Measurements from ENCODE around the gene WDR13. TPM values are rescaled to one million over a fixed set of nuclear protein-coding genes. Genes with fewer than 3 reads are reported as not detected.
"Not testable (repeated sequence)": the region's sequence is repeated elsewhere in the genome, so short reads cannot be mapped to it uniquely, and the experiment has no call there.

Gene WDR13
- 100 to 1,000 TPM; 122 to 154 (median 140) TPM for polyA plus RNA-seq (ENCODE audit: insufficient read length in 4 of 4)

DNA sequence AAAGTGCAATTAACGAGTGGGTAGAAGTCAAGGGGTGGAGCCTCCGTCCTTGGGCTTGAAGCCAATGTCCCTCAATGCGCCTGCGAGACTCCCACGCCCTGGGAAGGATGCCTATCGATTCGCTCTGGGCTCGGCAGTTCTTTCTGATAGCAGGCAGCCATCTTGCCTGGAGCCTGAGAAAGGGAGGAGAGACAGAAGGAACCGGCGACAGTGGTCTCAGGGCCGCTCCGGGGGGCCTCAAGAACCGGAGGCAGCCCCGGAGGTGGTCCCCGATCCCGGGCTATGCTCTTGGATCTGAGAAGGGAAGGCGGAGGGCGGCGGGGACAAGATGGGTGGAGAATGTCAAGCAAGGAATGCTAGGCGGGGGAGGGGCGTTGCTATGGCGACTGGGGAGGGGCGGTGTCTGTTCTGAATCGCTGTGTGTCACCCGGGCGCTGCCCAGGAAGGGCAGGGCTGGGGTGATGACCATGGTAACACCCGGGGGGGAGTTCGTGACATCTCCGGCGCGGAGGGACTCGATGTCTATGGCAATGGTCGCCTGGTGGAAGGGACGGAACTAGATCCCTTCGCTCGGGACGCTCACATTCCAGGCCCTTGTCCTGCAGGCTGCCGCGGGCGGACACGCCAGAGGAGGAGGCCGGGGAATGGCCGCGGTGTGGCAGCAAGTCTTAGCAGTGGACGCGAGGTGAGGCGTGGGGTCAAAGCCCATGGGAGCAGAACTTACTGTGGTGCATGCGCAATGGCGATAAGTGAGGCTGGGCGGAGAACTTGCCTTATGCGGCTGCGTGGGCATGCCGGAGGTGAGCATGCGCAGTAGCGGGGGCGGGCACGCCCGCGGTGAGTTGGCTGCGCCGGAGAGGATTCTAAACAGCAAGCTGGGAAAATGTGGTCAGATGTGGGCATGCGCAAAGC is at the start of gene WDR13:
WDR13 (plus strand) TSS at position 140 of the 912 bp plus-strand sequence; CDS start at position 645, 505 bp downstream.
- peak; percentile 76 to 82 (median 79) for DNase-seq (ENCODE audit: low read depth in 4 of 4, low spot score in 2 of 4)

DNA sequence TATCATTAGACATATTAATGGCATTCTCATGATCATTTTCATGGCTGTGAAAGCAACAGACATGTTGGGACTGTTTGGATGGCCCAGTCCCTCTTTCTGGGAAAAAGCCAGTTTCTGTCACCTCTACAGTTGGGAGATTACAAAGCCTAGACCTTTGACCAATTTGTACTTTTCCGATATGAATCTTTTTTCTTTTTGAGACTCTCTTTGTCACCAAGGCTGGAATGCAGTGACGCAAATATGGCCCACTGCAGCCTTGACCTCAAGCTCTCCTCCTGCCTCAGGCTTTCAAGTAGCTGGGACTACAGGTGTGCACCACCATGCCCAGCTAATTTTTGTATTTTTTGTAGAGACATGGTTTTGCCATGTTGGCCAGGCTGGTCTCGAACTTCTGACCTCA is 48.4 kb upstream of the WDR13 start:
- DNase-seq (ENCODE audit: low read depth in 4 of 4, low spot score in 2 of 4) = no peak

DNA sequence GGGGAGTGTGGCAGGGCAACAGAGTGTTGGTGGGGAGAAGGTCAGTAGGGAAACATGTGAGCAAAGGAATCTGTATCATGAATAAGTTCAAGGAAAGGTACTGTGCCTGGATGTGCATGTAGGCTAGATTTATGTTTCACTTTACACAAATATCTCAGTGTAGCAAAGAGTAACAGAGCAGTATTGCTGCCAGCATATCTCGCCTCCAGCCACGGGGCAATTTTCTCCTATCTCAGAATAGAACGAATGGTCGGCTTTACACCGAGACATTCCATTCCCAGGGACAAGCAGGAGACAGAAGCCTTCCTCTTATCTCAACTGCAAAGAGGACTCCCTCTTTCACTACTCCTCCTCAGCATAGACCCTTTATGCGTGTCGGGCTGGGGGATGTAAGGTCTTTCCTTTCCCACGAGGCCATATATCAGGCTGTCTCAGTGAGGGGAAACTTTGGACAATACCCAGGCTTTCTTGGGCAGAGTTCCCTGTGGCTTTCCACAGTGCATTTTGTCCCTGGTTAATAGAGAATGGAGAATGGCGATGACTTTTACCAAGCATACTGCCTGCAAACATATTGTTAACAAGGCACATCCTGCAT is 41.5 kb upstream of the WDR13 start:
- DNase-seq (ENCODE audit: low read depth in 4 of 4, low spot score in 2 of 4) = not testable (repeated sequence)

DNA sequence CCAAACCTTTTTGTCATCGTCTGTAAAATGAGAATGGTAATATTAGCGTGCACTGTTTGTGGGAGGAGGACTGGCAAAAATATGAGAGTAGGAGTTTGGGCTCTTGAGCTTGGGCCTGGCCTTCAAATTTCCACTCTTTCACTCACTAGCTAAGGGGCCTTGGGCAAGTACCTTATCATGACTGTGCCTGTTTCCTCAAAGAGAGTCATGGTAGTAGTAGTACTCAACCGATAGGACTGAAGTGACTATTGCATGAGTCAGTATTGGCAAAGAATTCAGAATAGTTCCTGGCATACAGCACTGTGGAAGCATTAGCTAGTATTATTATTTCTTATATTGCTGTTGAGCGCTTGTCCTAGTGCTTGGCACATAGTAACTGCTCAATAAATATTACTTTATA is 39.0 kb upstream of the WDR13 start:
- DNase-seq (ENCODE audit: low read depth in 4 of 4, low spot score in 2 of 4) = no peak

DNA sequence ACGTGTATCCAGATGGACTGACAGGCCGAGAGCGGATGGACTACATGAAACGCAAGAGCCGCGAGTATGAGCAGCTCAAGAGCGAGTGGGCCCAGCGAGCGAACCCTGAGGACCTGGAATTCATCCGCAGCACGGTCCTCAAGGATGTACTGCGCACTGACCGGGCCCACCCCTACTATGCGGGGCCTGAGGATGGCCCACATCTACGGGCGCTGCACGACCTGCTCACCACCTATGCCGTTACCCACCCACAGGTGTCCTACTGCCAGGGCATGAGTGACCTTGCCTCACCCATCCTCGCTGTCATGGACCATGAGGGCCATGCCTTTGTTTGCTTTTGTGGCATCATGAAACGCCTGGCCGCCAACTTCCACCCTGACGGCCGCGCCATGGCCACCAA is 37.7 kb upstream of the WDR13 start:
- DNase-seq (ENCODE audit: low read depth in 4 of 4, low spot score in 2 of 4) = no peak

DNA sequence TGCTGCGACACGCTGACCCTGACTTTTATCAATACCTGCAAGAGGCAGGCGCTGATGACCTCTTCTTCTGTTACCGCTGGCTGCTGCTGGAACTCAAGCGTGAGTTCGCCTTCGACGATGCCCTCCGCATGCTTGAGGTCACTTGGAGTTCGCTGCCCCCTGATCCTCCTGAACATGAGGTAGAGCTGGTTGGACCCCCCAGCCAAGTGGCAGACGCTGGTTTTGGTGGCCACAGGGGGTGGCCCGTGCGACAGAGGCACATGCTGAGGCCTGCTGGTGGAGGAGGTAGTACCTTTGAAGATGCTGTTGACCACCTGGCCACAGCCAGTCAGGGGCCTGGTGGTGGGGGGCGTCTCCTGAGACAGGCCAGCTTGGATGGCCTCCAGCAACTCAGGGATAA is 37.2 kb upstream of the WDR13 start:
- DNase-seq (ENCODE audit: low read depth in 4 of 4, low spot score in 2 of 4) = no peak

DNA sequence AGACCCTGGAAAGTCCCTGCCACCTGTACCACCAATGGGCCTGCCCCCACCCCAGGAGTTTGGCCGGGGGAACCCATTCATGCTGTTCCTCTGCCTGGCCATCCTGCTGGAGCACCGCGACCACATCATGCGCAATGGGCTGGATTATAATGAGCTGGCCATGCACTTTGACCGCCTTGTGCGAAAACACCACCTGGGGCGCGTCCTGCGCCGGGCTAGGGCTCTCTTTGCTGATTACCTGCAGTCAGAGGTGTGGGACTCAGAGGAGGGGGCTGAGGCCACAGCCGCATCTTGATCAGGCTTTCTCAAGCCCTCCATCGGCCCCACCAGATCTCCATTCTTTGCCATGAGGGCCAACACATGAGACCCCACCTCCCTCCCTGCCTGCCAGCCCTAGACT is 36.6 kb upstream of the WDR13 start:
- DNase-seq (ENCODE audit: low read depth in 4 of 4, low spot score in 2 of 4) = no peak

DNA sequence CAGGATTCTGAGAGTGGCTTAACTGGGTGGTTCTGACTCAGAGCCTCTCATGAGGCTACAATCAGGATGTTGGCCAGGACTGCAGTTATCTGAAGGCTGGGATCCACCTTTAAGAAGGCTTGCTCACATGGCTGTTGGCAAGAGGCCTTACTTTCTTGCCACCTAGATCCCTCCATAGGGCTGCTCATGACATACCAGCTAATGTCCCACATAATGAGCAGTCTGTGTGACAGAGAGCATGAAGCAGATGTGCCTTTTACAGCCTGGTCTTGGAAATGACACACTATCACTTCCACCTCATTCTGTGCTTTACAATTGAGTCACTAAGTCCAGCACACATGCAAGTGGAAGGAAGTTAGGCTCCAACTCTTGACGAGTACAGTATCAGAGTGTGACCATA is 27.3 kb upstream of the WDR13 start:
- no peak for DNase-seq (ENCODE audit: low read depth in 4 of 4, low spot score in 2 of 4)

DNA sequence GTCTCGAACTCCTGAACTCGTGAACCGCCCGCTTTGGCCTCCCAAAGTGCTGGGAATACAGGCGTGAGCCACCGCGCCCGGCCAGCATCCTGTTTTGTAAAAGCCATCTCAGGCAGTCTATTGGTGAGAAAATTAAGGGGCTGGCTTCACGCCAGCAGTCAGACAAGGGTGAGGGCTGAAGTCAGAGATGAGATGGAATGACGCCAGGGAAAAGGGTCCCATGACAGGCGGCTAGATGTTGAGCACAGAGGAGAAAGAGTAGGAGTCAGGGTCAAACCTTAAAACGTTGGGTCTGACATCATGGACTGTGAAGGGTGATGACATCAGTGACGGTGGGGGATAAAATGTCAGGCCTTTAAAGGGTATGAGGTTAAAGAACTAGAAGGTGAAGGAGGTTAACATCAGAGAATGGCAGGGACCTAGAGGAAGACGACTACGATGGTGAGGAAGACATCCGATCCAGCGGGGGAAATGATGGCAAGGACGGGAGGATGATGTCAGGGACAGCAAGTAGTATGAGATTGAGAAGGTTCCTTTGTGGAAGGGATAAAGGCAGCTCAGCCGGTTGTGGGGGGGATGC is 23.5 kb upstream of the WDR13 start:
- peak in 3 of 4 donors; percentile 7 to 34 (median 8) for DNase-seq (ENCODE audit: low read depth in 4 of 4, low spot score in 2 of 4)

DNA sequence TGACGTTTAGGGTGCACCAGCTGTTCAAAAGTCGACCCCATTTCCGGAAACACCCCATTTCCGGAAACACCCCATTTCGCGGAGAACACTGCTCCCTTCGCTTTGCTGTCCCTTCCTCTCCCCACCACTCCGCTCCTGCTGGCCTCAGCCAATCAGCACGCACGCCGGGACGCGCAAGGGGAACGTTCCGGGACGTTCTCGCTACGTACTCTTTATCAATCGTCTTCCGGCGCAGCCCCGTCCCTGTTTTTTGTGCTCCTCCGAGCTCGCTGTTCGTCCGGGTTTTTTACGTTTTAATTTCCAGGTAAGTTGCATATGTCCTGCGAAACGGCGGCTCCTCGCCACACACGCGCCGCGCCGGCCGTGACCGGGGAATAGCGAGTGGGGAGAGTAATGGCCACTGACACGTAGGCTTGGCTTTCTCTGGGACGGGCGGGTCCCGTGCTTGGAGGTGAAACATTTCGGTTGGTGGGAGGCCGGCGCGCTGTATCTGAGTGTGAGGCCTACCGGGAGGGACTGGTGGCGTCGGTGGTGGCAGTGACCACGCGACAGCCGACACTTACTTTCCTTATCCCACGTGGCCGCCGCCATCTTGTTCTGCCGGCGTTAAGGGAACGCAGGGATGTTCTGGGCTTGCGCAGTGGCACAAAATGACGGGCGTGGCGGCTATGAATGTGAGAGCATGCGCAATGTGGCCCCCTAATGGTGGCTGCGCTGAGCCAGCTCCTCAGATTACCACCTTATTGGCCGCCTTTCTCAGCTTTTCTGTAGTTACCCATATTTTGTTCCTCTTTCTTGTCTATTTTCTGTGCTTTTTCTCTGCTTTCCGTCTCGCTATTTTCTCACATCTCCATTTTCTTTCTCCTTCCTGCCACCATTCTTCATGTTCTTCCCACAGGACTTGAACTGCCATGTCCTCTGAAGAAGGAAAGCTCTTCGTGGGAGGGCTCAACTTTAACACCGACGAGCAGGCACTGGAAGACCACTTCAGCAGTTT is 22.7 kb upstream of the WDR13 start, which contains the start of gene RBM3:
RBM3 (plus strand) TSS at position 215 of the 997 bp plus-strand sequence; CDS start at position 912, 697 bp downstream.
- peak; percentile 45 to 82 (median 74) for DNase-seq (ENCODE audit: low read depth in 4 of 4, low spot score in 2 of 4)

DNA sequence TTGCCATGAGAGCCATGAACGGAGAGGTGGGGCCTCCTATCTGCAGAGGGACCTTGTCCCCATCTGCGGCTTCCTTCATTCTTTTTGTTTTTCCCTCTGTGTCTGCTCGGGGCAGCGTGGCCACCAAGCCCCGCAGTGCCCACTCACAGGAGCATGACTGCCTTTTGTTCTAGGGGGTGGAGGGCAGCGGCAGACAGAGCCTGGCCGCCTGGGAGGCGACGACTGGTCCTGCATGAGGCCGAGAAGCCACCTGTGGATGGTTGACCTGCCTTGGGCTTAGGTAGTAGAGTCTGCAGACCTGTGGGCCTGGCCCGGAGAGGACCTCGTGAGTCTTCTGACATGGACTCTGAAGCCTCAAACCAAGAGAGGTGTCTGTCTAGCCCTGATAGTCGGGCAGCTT is 21.6 kb upstream of the WDR13 start:
- DNase-seq (ENCODE audit: low read depth in 4 of 4, low spot score in 2 of 4) = no peak

DNA sequence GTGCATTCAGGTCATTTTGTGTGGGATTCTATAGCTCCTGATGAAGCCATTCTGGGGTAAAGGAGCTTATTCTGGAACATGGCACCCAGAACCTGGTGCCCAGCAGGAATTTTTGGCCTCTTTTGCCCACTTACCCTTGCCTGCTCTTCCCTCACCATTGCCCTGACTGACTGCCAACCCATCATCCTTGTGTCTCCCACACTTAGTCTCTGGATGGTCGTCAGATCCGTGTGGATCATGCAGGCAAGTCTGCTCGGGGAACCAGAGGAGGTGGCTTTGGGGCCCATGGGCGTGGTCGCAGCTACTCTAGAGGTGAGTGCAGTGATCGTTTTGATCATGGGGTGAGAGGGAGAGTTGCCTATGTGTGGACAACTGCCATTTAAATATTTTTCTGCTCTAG is 21.2 kb upstream of the WDR13 start:
- no peak for DNase-seq (ENCODE audit: low read depth in 4 of 4, low spot score in 2 of 4)

DNA sequence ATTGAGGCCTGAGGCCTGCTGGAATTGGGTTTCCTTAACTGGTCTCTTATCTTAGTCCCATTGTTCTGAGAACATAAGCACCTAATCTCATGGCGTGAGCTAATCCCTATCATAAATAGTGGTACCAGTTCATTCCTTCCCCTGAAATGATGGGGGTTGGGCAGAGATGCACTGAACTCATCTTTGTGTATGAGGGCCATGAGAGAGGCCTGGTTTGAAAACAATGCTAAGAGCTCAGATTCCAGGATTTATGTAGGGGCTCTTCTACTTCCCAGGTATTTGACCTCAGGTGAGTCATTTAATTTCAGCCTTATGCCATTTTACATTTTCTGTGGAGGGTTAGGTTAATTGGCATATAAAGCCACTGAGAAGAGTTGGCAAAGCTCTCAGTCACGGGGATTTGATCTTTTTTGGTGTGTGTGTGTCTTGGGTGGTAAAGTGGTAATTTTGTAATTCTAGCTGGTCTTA is 18.6 kb upstream of the WDR13 start:
- DNase-seq (ENCODE audit: low read depth in 4 of 4, low spot score in 2 of 4) = no peak

DNA sequence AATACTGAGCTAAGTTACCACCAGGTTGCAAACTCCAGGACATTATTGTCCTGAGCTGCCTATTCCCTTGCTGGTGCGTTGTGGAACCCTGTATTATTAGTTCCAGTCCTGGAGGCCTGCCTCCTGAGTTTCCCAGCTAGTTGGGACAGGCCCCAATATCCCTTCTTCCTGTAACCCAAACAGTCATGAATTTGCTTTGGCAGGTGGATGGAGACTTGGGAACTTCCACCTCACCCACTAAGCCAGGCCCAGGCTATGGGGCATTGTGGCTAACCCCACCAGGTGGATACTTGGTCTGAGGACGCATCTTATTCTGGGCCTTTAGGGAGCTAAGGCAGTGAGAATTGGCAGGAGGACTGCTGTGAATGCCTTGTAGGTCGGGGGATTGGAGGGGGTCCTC is 18.0 kb upstream of the WDR13 start:
- no peak for DNase-seq (ENCODE audit: low read depth in 4 of 4, low spot score in 2 of 4)

DNA sequence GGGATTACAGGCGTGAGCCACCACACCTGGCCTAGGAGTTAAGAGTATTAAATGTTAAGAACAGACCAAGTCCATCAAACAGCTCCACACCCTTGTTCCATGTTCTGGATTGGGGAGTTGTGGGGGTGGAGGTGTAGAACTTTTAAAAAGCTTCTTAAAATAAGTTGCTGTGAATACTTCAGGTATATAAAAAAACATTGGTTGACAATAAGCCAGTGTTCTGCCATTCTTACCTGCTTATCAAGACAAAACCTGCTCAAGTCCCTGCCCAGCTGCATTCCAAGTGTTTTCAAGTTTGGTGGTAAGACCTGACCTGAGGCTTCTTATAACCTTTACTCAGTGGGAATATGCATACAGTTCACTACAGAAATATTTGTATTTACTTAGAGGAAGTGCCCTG is 16.6 kb upstream of the WDR13 start:
- DNase-seq (ENCODE audit: low read depth in 4 of 4, low spot score in 2 of 4) = no peak

DNA sequence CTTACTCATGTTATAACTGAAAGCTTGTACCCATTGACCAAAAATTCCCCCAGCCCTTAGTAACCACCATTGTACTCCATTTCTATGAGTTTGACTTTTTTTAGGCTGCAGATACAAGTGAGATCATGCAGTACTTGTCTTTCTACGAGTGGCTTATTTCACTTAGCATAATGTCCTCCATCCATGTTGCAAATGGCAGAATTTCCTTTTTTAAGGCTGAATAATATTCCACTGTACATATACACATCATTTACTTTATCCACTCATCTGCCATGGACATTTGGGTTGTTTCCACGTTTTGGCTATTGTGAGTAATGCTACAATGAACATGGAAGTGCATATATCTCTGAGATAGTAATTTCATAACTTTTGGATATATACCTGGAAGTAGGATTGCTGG is 12.6 kb upstream of the WDR13 start:
- no peak for DNase-seq (ENCODE audit: low read depth in 4 of 4, low spot score in 2 of 4)

DNA sequence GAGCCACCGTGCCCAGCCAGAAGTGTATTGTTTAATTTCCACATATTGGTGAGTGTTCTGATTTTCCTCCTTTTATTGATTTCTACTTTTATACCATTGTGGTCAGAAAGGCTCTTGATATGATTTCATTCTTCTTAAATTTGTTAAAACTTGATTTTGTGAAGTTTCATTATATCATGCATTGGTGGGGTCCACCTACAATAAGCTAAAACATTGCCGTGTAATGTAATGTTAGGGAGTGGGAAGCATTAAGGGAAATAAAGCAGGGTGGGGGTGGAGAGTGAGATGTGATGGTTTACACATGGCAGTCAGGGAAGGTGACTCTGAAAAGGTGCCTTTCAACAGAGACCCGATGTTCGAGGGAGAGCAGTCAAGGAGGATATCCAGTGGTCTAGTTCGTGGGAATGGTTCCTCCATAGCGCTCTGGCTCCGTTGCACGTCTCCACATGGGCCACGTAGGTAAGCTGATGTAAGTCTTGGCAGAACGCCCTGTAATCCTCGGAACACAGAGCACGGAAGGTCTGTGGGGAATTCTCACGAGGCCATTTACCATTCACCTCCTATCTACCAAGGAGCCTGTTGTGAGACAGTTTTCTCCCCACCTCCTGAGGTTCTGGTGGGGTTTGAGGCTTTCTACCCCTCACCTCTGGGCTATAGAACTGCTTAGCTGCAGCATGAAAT is 7.7 kb upstream of the WDR13 start:
- no peak for DNase-seq (ENCODE audit: low read depth in 4 of 4, low spot score in 2 of 4)

DNA sequence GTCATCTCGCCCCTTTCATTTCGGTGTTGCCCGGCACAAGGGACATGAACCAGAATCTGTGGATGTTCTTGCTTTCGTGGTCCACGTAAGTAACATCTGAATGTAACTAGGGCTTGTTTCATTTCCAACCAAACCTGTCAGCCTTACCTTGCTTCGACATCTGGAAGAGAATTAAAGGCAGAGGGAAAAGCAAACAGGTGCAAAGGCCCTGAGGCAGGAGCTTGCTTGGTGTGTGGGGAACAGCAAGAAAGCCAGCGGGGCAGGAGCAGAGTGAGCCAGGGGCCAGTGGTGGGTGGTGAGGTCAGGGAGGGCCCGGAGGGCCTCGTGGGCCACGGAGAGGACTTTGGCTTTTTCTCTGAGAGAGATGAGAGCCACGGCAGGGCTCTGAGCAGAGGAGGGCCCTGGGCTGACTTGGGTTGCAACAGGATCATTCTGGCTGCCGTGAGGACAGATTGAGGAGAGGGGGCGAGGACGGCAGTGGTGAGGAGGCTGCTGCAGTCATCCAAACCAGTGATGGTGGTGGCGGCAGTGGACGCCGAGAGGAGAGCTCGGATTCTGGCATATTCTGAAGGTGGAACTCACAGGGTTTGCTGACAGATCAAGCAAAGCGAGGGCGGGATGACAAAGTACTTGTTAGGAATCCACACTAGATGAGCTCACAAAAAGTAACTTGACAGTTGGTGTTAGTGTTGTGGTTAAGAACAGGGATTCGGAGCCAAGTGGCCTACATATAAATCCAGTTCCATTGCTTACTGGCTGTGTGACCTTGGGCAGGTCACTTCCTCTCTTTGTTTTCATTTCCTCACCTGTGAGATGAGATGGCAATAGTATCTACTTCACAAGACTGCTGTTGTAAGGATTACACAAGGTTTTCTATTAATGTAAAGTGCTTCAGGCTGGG is 6.8 kb upstream of the WDR13 start:
- DNase-seq (ENCODE audit: low read depth in 4 of 4, low spot score in 2 of 4) = no peak

Measured in left renal cortex interstitium (tissue), 4 donors.